Measurements from ENCODE around the gene ACER1.

Gene ACER1

GRCh38 chr19:6333439-6333838 is at the start of gene ACER1:
ACER1 (minus strand) TSS chr19:6333612; CDS start chr19:6333551, 61 bp downstream.
- Histone ChIP-seq H3K4me1 (ENCODE audit: insufficient read depth, low read length) (no peaks in the 10 kb centered on the region), H2AFZ (ENCODE audit: low read depth, low read length) (no peak within 1 kb of the TSS), H3K4me3 (ENCODE audit: low read length) (no peak within 1 kb of the TSS), H3K36me3 (ENCODE audit: insufficient read depth, low read length) (no peaks in the 10 kb centered on the region), H3K9me3 (ENCODE audit: low read length) (no peaks in the 10 kb centered on the region), H3K27me3 (ENCODE audit: insufficient read depth, low read length) (peaks cover 4% of the 10 kb centered on the region)

- no peaks in the 10 kb centered on the region for H3K4me1 ChIP-seq (ENCODE audit: insufficient read depth, low read length)
- H3K4me3 ChIP-seq (ENCODE audit: low read length), result no peak overlapping the region
- no peaks in the 10 kb centered on the region for H3K27me3 ChIP-seq (ENCODE audit: insufficient read depth, low read length)
- no peak overlapping the region for H2AFZ ChIP-seq (ENCODE audit: low read depth, low read length)
- H3K36me3 ChIP-seq (ENCODE audit: insufficient read depth, low read length), result peaks cover 77% of the 10 kb centered on the region
- H3K9me3 ChIP-seq (ENCODE audit: low read length), result peaks cover 25% of the 10 kb centered on the region
Measured at GRCh38 chr19:6383188-6383587, 49.8 kb upstream of the ACER1 start.

GRCh38 chr19:6381030-6381750 is 47.8 kb upstream of the ACER1 start:
- no peaks in the 10 kb centered on the region for H3K4me1 ChIP-seq (ENCODE audit: insufficient read depth, low read length)
- peaks cover 62% of the 10 kb centered on the region for H3K36me3 ChIP-seq (ENCODE audit: insufficient read depth, low read length)
- H3K27me3 ChIP-seq (ENCODE audit: insufficient read depth, low read length), result no peaks in the 10 kb centered on the region

GRCh38 chr19:6379744-6380143 is 46.3 kb upstream of the ACER1 start:
- Histone ChIP-seq H3K9me3 (ENCODE audit: low read length) (peaks cover 25% of the 10 kb centered on the region), H3K27me3 (ENCODE audit: insufficient read depth, low read length) (no peaks in the 10 kb centered on the region), H2AFZ (ENCODE audit: low read depth, low read length) (no peak overlapping the region), H3K4me1 (ENCODE audit: insufficient read depth, low read length) (no peaks in the 10 kb centered on the region), H3K36me3 (ENCODE audit: insufficient read depth, low read length) (peaks cover 61% of the 10 kb centered on the region), H3K4me3 (ENCODE audit: low read length) (no peak overlapping the region)

More at GRCh38 chr19:6381030-6381750, 47.8 kb upstream of the ACER1 start:
- Histone ChIP-seq H3K4me3 (ENCODE audit: low read length) (no peak overlapping the region), H3K9me3 (ENCODE audit: low read length) (peaks cover 25% of the 10 kb centered on the region), H2AFZ (ENCODE audit: low read depth, low read length) (no peak overlapping the region)

- H3K4me3 ChIP-seq (ENCODE audit: low read length), result no peak overlapping the region
- H3K36me3 ChIP-seq (ENCODE audit: insufficient read depth, low read length), result peaks cover 53% of the 10 kb centered on the region
- H3K9me3 ChIP-seq (ENCODE audit: low read length), result peaks cover 25% of the 10 kb centered on the region
- H3K4me1 ChIP-seq (ENCODE audit: insufficient read depth, low read length), result peaks cover 5% of the 10 kb centered on the region
- H3K27me3 ChIP-seq (ENCODE audit: insufficient read depth, low read length), result no peaks in the 10 kb centered on the region
- no peak overlapping the region for H2AFZ ChIP-seq (ENCODE audit: low read depth, low read length)
Measured at GRCh38 chr19:6378486-6378885, 45.1 kb upstream of the ACER1 start.

- H3K9me3 ChIP-seq (ENCODE audit: low read length), result peaks cover 22% of the 10 kb centered on the region
- no peak overlapping the region for H2AFZ ChIP-seq (ENCODE audit: low read depth, low read length)
- no peak overlapping the region for H3K4me3 ChIP-seq (ENCODE audit: low read length)
- no peaks in the 10 kb centered on the region for H3K27me3 ChIP-seq (ENCODE audit: insufficient read depth, low read length)
- peaks cover 5% of the 10 kb centered on the region for H3K4me1 ChIP-seq (ENCODE audit: insufficient read depth, low read length)
- H3K36me3 ChIP-seq (ENCODE audit: insufficient read depth, low read length), result peaks cover 49% of the 10 kb centered on the region
Measured at GRCh38 chr19:6378041-6378440, 44.6 kb upstream of the ACER1 start.

- Histone ChIP-seq H3K4me1 (ENCODE audit: insufficient read depth, low read length) (peaks cover 7% of the 10 kb centered on the region), H3K36me3 (ENCODE audit: insufficient read depth, low read length) (peaks cover 38% of the 10 kb centered on the region), H2AFZ (ENCODE audit: low read depth, low read length) (no peak overlapping the region), H3K4me3 (ENCODE audit: low read length) (no peak overlapping the region), H3K9me3 (ENCODE audit: low read length) (peaks cover 20% of the 10 kb centered on the region), H3K27me3 (ENCODE audit: insufficient read depth, low read length) (no peaks in the 10 kb centered on the region)
Measured at GRCh38 chr19:6376512-6377190, 43.2 kb upstream of the ACER1 start.

GRCh38 chr19:6375411-6376010 is 42.1 kb upstream of the ACER1 start, which contains the start of gene PSPN:
PSPN (minus strand) TSS chr19:6375933; CDS start chr19:6375849, 84 bp downstream.
- no peak within 1 kb of the TSS for H2AFZ ChIP-seq (ENCODE audit: low read depth, low read length)
- H3K36me3 ChIP-seq (ENCODE audit: insufficient read depth, low read length), result peaks cover 26% of the 10 kb centered on the region
- peaks cover 9% of the 10 kb centered on the region for H3K9me3 ChIP-seq (ENCODE audit: low read length)
- no peaks in the 10 kb centered on the region for H3K27me3 ChIP-seq (ENCODE audit: insufficient read depth, low read length)
- peaks cover 7% of the 10 kb centered on the region for H3K4me1 ChIP-seq (ENCODE audit: insufficient read depth, low read length)
- H3K4me3 ChIP-seq (ENCODE audit: low read length), result no peak within 1 kb of the TSS

GRCh38 chr19:6374711-6375410 is 41.4 kb upstream of the ACER1 start:
- Histone ChIP-seq H3K4me3 (ENCODE audit: low read length) (no peak overlapping the region), H3K27me3 (ENCODE audit: insufficient read depth, low read length) (no peaks in the 10 kb centered on the region), H3K36me3 (ENCODE audit: insufficient read depth, low read length) (peaks cover 20% of the 10 kb centered on the region), H3K4me1 (ENCODE audit: insufficient read depth, low read length) (peaks cover 7% of the 10 kb centered on the region), H2AFZ (ENCODE audit: low read depth, low read length) (no peak overlapping the region), H3K9me3 (ENCODE audit: low read length) (peaks cover 2% of the 10 kb centered on the region)

- H3K4me1 ChIP-seq (ENCODE audit: insufficient read depth, low read length), result peaks cover 7% of the 10 kb centered on the region
- peak overlapping the region; percentile 60 for H3K4me3 ChIP-seq (ENCODE audit: low read length)
- no peak overlapping the region for H2AFZ ChIP-seq (ENCODE audit: low read depth, low read length)
- no peaks in the 10 kb centered on the region for H3K9me3 ChIP-seq (ENCODE audit: low read length)
- peaks cover 17% of the 10 kb centered on the region for H3K36me3 ChIP-seq (ENCODE audit: insufficient read depth, low read length)
- no peaks in the 10 kb centered on the region for H3K27me3 ChIP-seq (ENCODE audit: insufficient read depth, low read length)
Measured at GRCh38 chr19:6374161-6374709, 40.8 kb upstream of the ACER1 start.

- Histone ChIP-seq H2AFZ (ENCODE audit: low read depth, low read length) (no peak overlapping the region), H3K36me3 (ENCODE audit: insufficient read depth, low read length) (peaks cover 17% of the 10 kb centered on the region), H3K27me3 (ENCODE audit: insufficient read depth, low read length) (no peaks in the 10 kb centered on the region), H3K4me1 (ENCODE audit: insufficient read depth, low read length) (peaks cover 7% of the 10 kb centered on the region), H3K4me3 (ENCODE audit: low read length) (peak overlapping the region; percentile 60), H3K9me3 (ENCODE audit: low read length) (no peaks in the 10 kb centered on the region)
Measured at GRCh38 chr19:6373813-6374108, 40.3 kb upstream of the ACER1 start.

- H2AFZ ChIP-seq (ENCODE audit: low read depth, low read length), result no peak overlapping the region
- peaks cover 22% of the 10 kb centered on the region for H3K36me3 ChIP-seq (ENCODE audit: insufficient read depth, low read length)
- no peaks in the 10 kb centered on the region for H3K27me3 ChIP-seq (ENCODE audit: insufficient read depth, low read length)
- H3K4me3 ChIP-seq (ENCODE audit: low read length), result peak overlapping the region; percentile 77
- H3K4me1 ChIP-seq (ENCODE audit: insufficient read depth, low read length), result peaks cover 7% of the 10 kb centered on the region
- no peaks in the 10 kb centered on the region for H3K9me3 ChIP-seq (ENCODE audit: low read length)
Measured at GRCh38 chr19:6373096-6373812, 39.8 kb upstream of the ACER1 start.

Measured in neuron (in vitro differentiated cells).